ENCODE results near the gene PPP1R3E.

The PPP1R3E gene

GRCh38 chr14:23321572-23322547 lies 19.2 kb upstream of the PPP1R3E start:
- 0% methylated on average over 30 to 37 of the region's 64 CpGs for WGBS, 2 experiments (ENCODE audit: insufficient coverage in 2 of 2)
- H3K36me3 ChIP-seq (ENCODE audit: control insufficient read depth, insufficient read depth, low read length), result peaks cover 70% of the 10 kb centered on the region
- no peaks in the 10 kb centered on the region for H3K9me3 ChIP-seq (ENCODE audit: control insufficient read depth, low read length)
- peaks cover 18% of the 10 kb centered on the region for H3K4me1 ChIP-seq (ENCODE audit: control insufficient read depth, insufficient read depth, low read length, poor library complexity, severe bottlenecking)
- H3K27ac ChIP-seq (ENCODE audit: low read depth, low read length, severe bottlenecking), result peak overlapping the region; percentile 94
- H3K4me3 ChIP-seq (ENCODE audit: extremely low read depth, insufficient read depth, low read length, poor library complexity, severe bottlenecking), result peak overlapping the region; percentile 84

- H3K27ac ChIP-seq (ENCODE audit: low read depth, low read length, severe bottlenecking), result peak within 1 kb of the TSS; percentile 94
- H3K36me3 ChIP-seq (ENCODE audit: control insufficient read depth, insufficient read depth, low read length), result peaks cover 70% of the 10 kb centered on the region
- H3K9me3 ChIP-seq (ENCODE audit: control insufficient read depth, low read length), result no peaks in the 10 kb centered on the region
- peak within 1 kb of the TSS; percentile 84 for H3K4me3 ChIP-seq (ENCODE audit: extremely low read depth, insufficient read depth, low read length, poor library complexity, severe bottlenecking)
- 4 to 6% methylated on average over 40 to 51 of the region's 63 CpGs for WGBS, 2 experiments (ENCODE audit: insufficient coverage in 2 of 2)
- H3K4me1 ChIP-seq (ENCODE audit: control insufficient read depth, insufficient read depth, low read length, poor library complexity, severe bottlenecking), result peaks cover 18% of the 10 kb centered on the region
Observed at GRCh38 chr14:23320584-23321571, 18.2 kb upstream of the PPP1R3E start, which contains the start of gene PABPN1. TSS of gene PABPN1 (plus strand) at chr14:23321457. CDS start at chr14:23321470, 13 bp downstream.

- Histone ChIP-seq H3K36me3 (ENCODE audit: control insufficient read depth, insufficient read depth, low read length) (peaks cover 65% of the 10 kb centered on the region), H3K4me1 (ENCODE audit: control insufficient read depth, insufficient read depth, low read length, poor library complexity, severe bottlenecking) (peaks cover 18% of the 10 kb centered on the region), H3K4me3 (ENCODE audit: extremely low read depth, insufficient read depth, low read length, poor library complexity, severe bottlenecking) (peak overlapping the region; percentile 27), H3K27ac (ENCODE audit: low read depth, low read length, severe bottlenecking) (peak overlapping the region; percentile 92), H3K9me3 (ENCODE audit: control insufficient read depth, low read length) (no peaks in the 10 kb centered on the region)
- WGBS, 2 experiments (ENCODE audit: insufficient coverage in 2 of 2), result 95 to 99% methylated on average over 11 to 12 of the region's 17 CpGs
Observed at GRCh38 chr14:23319746-23320583, 17.3 kb upstream of the PPP1R3E start.

GRCh38 chr14:23316300-23316699 lies 13.6 kb upstream of the PPP1R3E start:
- H3K9me3 ChIP-seq (ENCODE audit: control insufficient read depth, low read length), result no peaks in the 10 kb centered on the region
- H3K27ac ChIP-seq (ENCODE audit: low read depth, low read length, severe bottlenecking), result no peak overlapping the region
- H3K36me3 ChIP-seq (ENCODE audit: control insufficient read depth, insufficient read depth, low read length), result peaks cover 58% of the 10 kb centered on the region
- H3K4me3 ChIP-seq (ENCODE audit: extremely low read depth, insufficient read depth, low read length, poor library complexity, severe bottlenecking), result no peak overlapping the region
- WGBS, 2 experiments (ENCODE audit: insufficient coverage in 2 of 2), result 97 to 100% methylated on average over 4 of the region's 5 CpGs
- peaks cover 9% of the 10 kb centered on the region for H3K4me1 ChIP-seq (ENCODE audit: control insufficient read depth, insufficient read depth, low read length, poor library complexity, severe bottlenecking)

GRCh38 chr14:23310546-23310945 lies 7.9 kb upstream of the PPP1R3E start:
- Histone ChIP-seq H3K9me3 (ENCODE audit: control insufficient read depth, low read length) (no peaks in the 10 kb centered on the region), H3K27ac (ENCODE audit: low read depth, low read length, severe bottlenecking) (no peak overlapping the region), H3K36me3 (ENCODE audit: control insufficient read depth, insufficient read depth, low read length) (peaks cover 63% of the 10 kb centered on the region), H3K4me3 (ENCODE audit: extremely low read depth, insufficient read depth, low read length, poor library complexity, severe bottlenecking) (no peak overlapping the region), H3K4me1 (ENCODE audit: control insufficient read depth, insufficient read depth, low read length, poor library complexity, severe bottlenecking) (peaks cover 14% of the 10 kb centered on the region)
- 89 to 100% methylated on average over 1 of the region's 1 CpG for WGBS, 2 experiments (ENCODE audit: insufficient coverage in 2 of 2)

GRCh38 chr14:23308721-23309445 lies 6.2 kb upstream of the PPP1R3E start:
- H3K4me3 ChIP-seq (ENCODE audit: extremely low read depth, insufficient read depth, low read length, poor library complexity, severe bottlenecking), result no peak overlapping the region
- no peaks in the 10 kb centered on the region for H3K9me3 ChIP-seq (ENCODE audit: control insufficient read depth, low read length)
- peaks cover 14% of the 10 kb centered on the region for H3K4me1 ChIP-seq (ENCODE audit: control insufficient read depth, insufficient read depth, low read length, poor library complexity, severe bottlenecking)
- no peak overlapping the region for H3K27ac ChIP-seq (ENCODE audit: low read depth, low read length, severe bottlenecking)
- WGBS, 2 experiments (ENCODE audit: insufficient coverage in 2 of 2), result 96 to 98% methylated on average over 12 to 17 of the region's 17 CpGs
- peaks cover 54% of the 10 kb centered on the region for H3K36me3 ChIP-seq (ENCODE audit: control insufficient read depth, insufficient read depth, low read length)

- H3K4me3 ChIP-seq (ENCODE audit: extremely low read depth, insufficient read depth, low read length, poor library complexity, severe bottlenecking), result peak overlapping the region; percentile 86
- peaks cover 50% of the 10 kb centered on the region for H3K36me3 ChIP-seq (ENCODE audit: control insufficient read depth, insufficient read depth, low read length)
- H3K4me1 ChIP-seq (ENCODE audit: control insufficient read depth, insufficient read depth, low read length, poor library complexity, severe bottlenecking), result peaks cover 14% of the 10 kb centered on the region
- no peak overlapping the region for H3K27ac ChIP-seq (ENCODE audit: low read depth, low read length, severe bottlenecking)
- H3K9me3 ChIP-seq (ENCODE audit: control insufficient read depth, low read length), result no peaks in the 10 kb centered on the region
- 90 to 94% methylated on average over 17 to 19 of the region's 22 CpGs for WGBS, 2 experiments (ENCODE audit: insufficient coverage in 2 of 2)
Observed at GRCh38 chr14:23307687-23308644, 5.3 kb upstream of the PPP1R3E start.

- peak overlapping the region; percentile 72 for H3K27ac ChIP-seq (ENCODE audit: low read depth, low read length, severe bottlenecking)
- WGBS, 2 experiments (ENCODE audit: insufficient coverage in 2 of 2), result 0% methylated on average over 1 of the region's 5 CpGs
- H3K36me3 ChIP-seq (ENCODE audit: control insufficient read depth, insufficient read depth, low read length), result peaks cover 46% of the 10 kb centered on the region
- peak overlapping the region; percentile 86 for H3K4me3 ChIP-seq (ENCODE audit: extremely low read depth, insufficient read depth, low read length, poor library complexity, severe bottlenecking)
- no peaks in the 10 kb centered on the region for H3K9me3 ChIP-seq (ENCODE audit: control insufficient read depth, low read length)
- H3K4me1 ChIP-seq (ENCODE audit: control insufficient read depth, insufficient read depth, low read length, poor library complexity, severe bottlenecking), result peaks cover 14% of the 10 kb centered on the region
Observed at GRCh38 chr14:23307146-23307530, 4.5 kb upstream of the PPP1R3E start.
